Liver (tissue), 9 donors: ENCODE data around the gene DBT. TPM values are rescaled to one million over a fixed set of nuclear protein-coding genes. Genes with fewer than 3 reads are reported as not detected.

Source experiments
- DNase-seq: peaks from one replicate; pipeline ENCODE4 v3.0.0-alpha.2; 2017; ENCODE audit warnings: low spot score
- H3K27ac ChIP-seq, 2 donors: one replicate each; pipeline ENCODE4 v1.7.0; 2013; ENCODE audit warnings: inconsistent platforms in 2 of 2, low read length in 2 of 2, control low read depth in 1 of 2, low read depth in 1 of 2, mild to moderate bottlenecking in 1 of 2
- H3K27me3 ChIP-seq, 4 donors: one replicate each; pipeline versions ENCODE4 v1.6.1 to v1.7.0; 2013; ENCODE audit warnings: low read length in 3 of 4, inconsistent platforms in 1 of 4, mild to moderate bottlenecking in 1 of 4, moderate library complexity in 1 of 4; ENCODE audit not compliant: control insufficient read depth in 4 of 4, insufficient read depth in 4 of 4
- H3K36me3 ChIP-seq, 4 donors: one replicate each; pipeline versions ENCODE4 v1.6.1 to v1.7.0; 2013; ENCODE audit warnings: low read length in 3 of 4, mild to moderate bottlenecking in 3 of 4, low read depth in 1 of 4, moderate library complexity in 1 of 4; ENCODE audit not compliant: control insufficient read depth in 4 of 4, insufficient read depth in 3 of 4
- H3K4me1 ChIP-seq, 4 donors: one replicate each; pipeline versions ENCODE4 v1.6.1 to v1.7.0; 2013; ENCODE audit warnings: low read length in 3 of 4, mild to moderate bottlenecking in 3 of 4, moderate library complexity in 1 of 4; ENCODE audit not compliant: control insufficient read depth in 4 of 4, insufficient read depth in 4 of 4
- H3K4me3 ChIP-seq, 3 donors: one replicate each; pipeline versions ENCODE4 v1.6.1 to v1.7.0; 2013; ENCODE audit warnings: low read length in 3 of 3, control low read depth in 1 of 3, low read depth in 1 of 3, mild to moderate bottlenecking in 1 of 3
- H3K9ac ChIP-seq, 2 donors: one replicate each; pipeline ENCODE4 v1.7.0; 2013; ENCODE audit warnings: low read length in 2 of 2, mild to moderate bottlenecking in 2 of 2, moderate library complexity in 2 of 2, control low read depth in 1 of 2, low read depth in 1 of 2
- H3K9me3 ChIP-seq, 4 donors: one replicate each; pipeline versions ENCODE4 v1.6.1 to v1.7.0; 2013; ENCODE audit warnings: low read length in 3 of 4; ENCODE audit not compliant: control insufficient read depth in 4 of 4
- ATF3 ChIP-seq: IDR thresholded peaks from 2 replicates; pipeline ENCODE4 v1.6.1; 2016; ENCODE audit warnings: antibody characterized with exemption
- CTCF ChIP-seq: fragments of 150-350 bp; IDR thresholded peaks from 2 replicates; pipeline ENCODE4 v1.5.1; 2017; ENCODE audit warnings: improper control_type of control experiment, low read depth, low read length; ENCODE audit not compliant: missing input control
- EGR1 ChIP-seq, 2 donors: IDR thresholded peaks; 2 replicates each; pipeline ENCODE4 v1.6.1; 2016 to 2018; ENCODE audit warnings: antibody characterized with exemption in 2 of 2, low read depth in 2 of 2
- FOXA1 ChIP-seq: IDR thresholded peaks from 2 replicates; pipeline ENCODE4 v1.6.1; 2016; ENCODE audit warnings: antibody characterized with exemption
- FOXA2 ChIP-seq: IDR thresholded peaks from 2 replicates; pipeline ENCODE4 v1.6.1; 2016; ENCODE audit warnings: antibody characterized with exemption
- GABPA ChIP-seq, 2 donors: IDR thresholded peaks in 1 of 2; conservative IDR thresholded peaks in 1 of 2; 2 replicates each; pipeline ENCODE4 v1.6.1; 2016; ENCODE audit warnings: antibody characterized with exemption in 2 of 2, mild to moderate bottlenecking in 1 of 2, moderate library complexity in 1 of 2
- JUND ChIP-seq, 2 donors: IDR thresholded peaks; 2 replicates each; pipeline ENCODE4 v1.6.1; 2016; ENCODE audit warnings: antibody characterized with exemption in 2 of 2
- NR2F2 ChIP-seq: IDR thresholded peaks from 2 replicates; pipeline ENCODE4 v1.6.1; 2016; ENCODE audit warnings: antibody characterized with exemption
- REST ChIP-seq: IDR thresholded peaks from 2 replicates; pipeline ENCODE4 v1.6.1; 2016; ENCODE audit warnings: antibody characterized with exemption, mild to moderate bottlenecking
- RXRA ChIP-seq, 2 donors: IDR thresholded peaks; 2 replicates each; pipeline ENCODE4 v1.6.1; 2017 to 2018; ENCODE audit warnings: antibody characterized with exemption in 2 of 2, mild to moderate bottlenecking in 1 of 2
- SP1 ChIP-seq: IDR thresholded peaks from 2 replicates; pipeline ENCODE4 v1.6.1; 2018; ENCODE audit warnings: antibody characterized with exemption, mild to moderate bottlenecking
- TAF1 ChIP-seq: conservative IDR thresholded peaks from 2 replicates; pipeline ENCODE4 v1.6.1; 2016; ENCODE audit warnings: antibody characterized with exemption, mild to moderate bottlenecking
- YY1 ChIP-seq: IDR thresholded peaks from 2 replicates; pipeline ENCODE4 v1.6.1; 2016; ENCODE audit warnings: antibody characterized with exemption, mild to moderate bottlenecking
- ZBTB33 ChIP-seq: IDR thresholded peaks from 2 replicates; pipeline ENCODE4 v1.6.1; 2016; ENCODE audit warnings: antibody characterized with exemption
- WGBS: extraction: QIAGEN DNeasy Blood & Tissue Kit; methylation state at CpG from one replicate; pipeline ENCODE4 v1.1.7; 2013; 5-methylcytosine and 5-hydroxymethylcytosine counted together
- polyA plus RNA-seq, 2 donors: library from polyadenylated mRNA; stranded (reverse) in 1 of 2; unstranded in 1 of 2; fragments of 200-250 nt in 1 of 2; fragments of >200 nt in 1 of 2; fragmentation: Nextera tagmentation in 1 of 2; extraction: Ambion mirVana in 1 of 2; gene quantifications; one replicate each; pipeline versions ENCODE4 v1.2.1 to v1.2.3, GENCODE V29; 2013 to 2015
- total RNA-seq, 2 donors: library from RNA; depleted of rRNA; stranded (reverse); fragments of >200 nt; gene quantifications; one replicate each; pipeline ENCODE4 v1.2.3, GENCODE V29; 2014
- donor health status: healthy.
- donor health status: healthy.
- donor health status: healthy.
- donor health status: healthy.
- donor health status: healthy.

DBT gene
- total and polyA plus RNA-seq, 4 donors = 7.7 to 10.7 (median 9.1) TPM

DNA sequence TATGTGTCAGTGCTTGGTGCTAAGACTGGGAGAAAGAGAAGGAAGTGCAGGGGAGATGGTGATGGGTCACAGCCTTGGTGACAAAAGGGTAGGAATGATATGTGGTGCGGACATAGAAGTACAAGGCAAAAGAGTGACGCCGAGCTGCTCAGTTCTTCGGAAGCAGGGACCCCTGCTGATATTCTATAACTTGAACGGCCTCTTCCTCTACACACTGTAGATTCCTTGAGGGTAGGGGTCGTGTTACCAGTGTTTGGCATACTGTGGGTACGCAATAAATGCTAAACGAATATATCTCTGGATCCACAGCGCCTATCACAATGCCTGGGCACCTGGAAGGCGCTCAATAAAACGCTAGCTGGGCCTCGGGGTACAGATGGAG lies 488 bp downstream of the DBT start:
- WGBS = under 1% methylated on average over 12 of the region's 12 CpGs
- H3K9ac ChIP-seq = peak overlapping the region; percentile 85 to 89
- H3K4me3 ChIP-seq = peak overlapping the region; percentile 76 to 99 (median 92)
- peaks cover 4 to 17% (median 12%) of the 10 kb centered on the region in 4 donors for H3K4me1 ChIP-seq
- no peaks in the 10 kb centered on the region for H3K9me3 ChIP-seq
- H3K27ac ChIP-seq = peak overlapping the region; percentile 88 to 90
- no peak for DNase-seq
- no peaks in the 10 kb centered on the region for H3K36me3 ChIP-seq
- TF ChIP-seq ZBTB33 = no peak
- no peak for TF ChIP-seq FOXA2
- no peak for TF ChIP-seq ATF3
- no peak for TF ChIP-seq NR2F2
- no peak for TF ChIP-seq FOXA1
- TF ChIP-seq RXRA (IDR thresholded peaks at IDR 0.05) = no peak
- no peak for TF ChIP-seq EGR1 (IDR thresholded peaks at IDR 0.05; ENCODE audit: low read depth in 2 of 2)
- no peak for TF ChIP-seq REST
- TF ChIP-seq YY1 = no peak
- TF ChIP-seq JUND (IDR thresholded peaks at IDR 0.05) = no peak
- TF ChIP-seq GABPA (IDR thresholded peaks at IDR 0.05 in 1 of 2, conservative IDR thresholded peaks at IDR 0.05 in 1 of 2) = no peak
- no peak for TF ChIP-seq TAF1
- TF ChIP-seq SP1 = no peak
- no peak for TF ChIP-seq CTCF
- H3K27me3 ChIP-seq = no peaks in the 10 kb centered on the region

- Histone ChIP-seq H3K4me3 (no peak overlapping the region), H3K27me3 (no peaks in the 10 kb centered on the region), H3K27ac (no peak overlapping the region), H3K4me1 (peaks cover 4 to 17% (median 12%) of the 10 kb centered on the region in 4 donors), H3K9me3 (no peaks in the 10 kb centered on the region), H3K36me3 (no peaks in the 10 kb centered on the region), H3K9ac (no peak overlapping the region)
- DNase-seq = no peak
- 84% methylated on average over 4 of the region's 4 CpGs for whole genome bisulfite sequencing
- TF ChIP-seq TAF1 = no peak
- TF ChIP-seq NR2F2 = no peak
- no peak for TF ChIP-seq RXRA (IDR thresholded peaks at IDR 0.05)
Measured at GRCh38 chr1:100246738-100247137, 2.9 kb downstream of the DBT start.
